ENCODE results near the gene ATG9A. TPM values are rescaled to one million over a fixed set of nuclear protein-coding genes. Genes with fewer than 3 reads are reported as not detected.

Gene ATG9A
- total and polyA plus RNA-seq, 7 experiments from 2014 or later, result 14.0 to 66.0 (median 53.5) TPM

DNA sequence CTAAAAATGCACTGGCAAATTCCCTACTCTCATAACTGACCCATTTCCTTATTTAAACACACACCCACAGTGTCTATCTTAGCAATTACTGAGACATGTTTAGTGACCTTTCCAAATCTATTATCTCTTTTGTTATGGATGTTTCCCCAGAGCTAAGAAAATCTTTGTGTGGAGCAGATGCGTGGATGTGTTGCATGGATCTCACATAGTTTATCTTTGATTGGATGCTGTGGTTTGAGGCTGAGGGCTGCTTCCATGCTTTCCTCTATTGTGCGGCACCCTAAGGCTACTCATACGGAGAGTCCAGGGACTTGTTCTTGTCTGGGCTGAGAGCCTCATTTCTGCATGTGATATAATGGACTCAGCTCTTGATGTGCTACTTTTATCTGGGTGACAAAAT is 4.9 kb upstream of the ATG9A start:
- Mint-ChIP-seq H3K27ac (peak overlapping the region in 4 of 9 donors; percentile 25 to 74 (median 48)), H3K9me3 (peaks cover 0 to 3% (median 0%) of the 10 kb centered on the region in 11 donors), H3K27me3 (no peaks in the 10 kb centered on the region), H3K4me1 (peaks cover 16 to 59% (median 49%) of the 10 kb centered on the region in 7 donors), H3K4me3 (peak overlapping the region in 2 of 10 donors; percentile 22 to 32), H3K36me3 (peaks cover 27 to 61% (median 43%) of the 10 kb centered on the region in 5 donors)
- Histone ChIP-seq H3K4me1 (ENCODE audit: control insufficient read depth in 2 of 2, insufficient read depth in 2 of 2, low read length in 2 of 2) (peaks cover 6 to 8% of the 10 kb centered on the region in 2 donors), H3K4me3 (ENCODE audit: low read length) (no peak overlapping the region), H3K36me3 (ENCODE audit: control insufficient read depth in 2 of 3, insufficient read depth in 3 of 3, low read length in 3 of 3) (peaks cover 21 to 72% (median 40%) of the 10 kb centered on the region in 3 experiments), H3K27ac (ENCODE audit: low read depth, low read length) (no peak overlapping the region), H3K9me3 (ENCODE audit: control insufficient read depth in 2 of 3, low read length in 3 of 3) (no peaks in the 10 kb centered on the region), H3K27me3 (ENCODE audit: control insufficient read depth in 2 of 2, insufficient read depth in 2 of 2, low read length in 2 of 2) (no peaks in the 10 kb centered on the region)
- DNase-seq (no peak), ATAC-seq (no peak)
- intact Hi-C loops (cut with micrococcal nuclease), result no loop called here
- POLR2A ChIA-PET, result interaction anchor here (0.8 to 21.0 kb wide), 3 partner anchors 15 to 75 kb away, joined by 3 to 575 read pairs (median 4); partner anchors contain the start of genes CNPPD1, GLB1L, STK16 and TUBA4A
- CTCF ChIA-PET, result interaction anchor here (0.6 to 1.2 kb wide), 2 partner anchors 22 to 61 kb away, joined by 3 to 4 read pairs; no protein-coding TSS in a partner anchor

GRCh38 chr2:219230059-219230540 is 664 bp upstream of the ATG9A start:
- H3K27ac Mint-ChIP-seq, result peak overlapping the region; percentile 96 to 100 (median 96)
- CTCF ChIA-PET, result interaction anchor here (0.7 to 3.3 kb wide), 8 partner anchors 9 to 71 kb away, joined by 3 to 14 read pairs (median 4); partner anchors contain the start of genes GLB1L, STK16 and TUBA4A

DNA sequence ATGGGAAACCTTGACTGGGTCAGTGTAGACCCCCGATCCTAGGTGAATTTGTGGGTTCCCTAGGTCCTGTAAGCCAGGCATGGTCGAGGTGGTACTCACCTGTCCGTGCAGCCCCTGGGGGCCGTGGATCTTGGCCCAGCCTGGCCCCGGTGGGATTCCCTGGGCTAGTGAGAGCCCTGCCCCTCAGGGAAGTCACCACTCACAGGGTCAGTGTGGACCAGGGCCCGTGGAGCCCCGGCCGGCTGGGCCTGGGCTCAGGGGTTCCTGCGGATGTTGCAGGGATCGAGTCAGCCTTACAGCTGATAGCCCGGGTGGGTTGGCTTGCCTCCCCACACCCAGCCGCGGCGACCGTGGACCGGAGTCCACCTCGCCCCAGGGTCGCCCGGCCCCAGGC is 528 bp downstream of the ATG9A start:
- peaks cover 25 to 58% (median 28%) of the 10 kb centered on the region in 3 experiments for H3K36me3 ChIP-seq (ENCODE audit: control insufficient read depth in 2 of 3, insufficient read depth in 3 of 3, low read length in 3 of 3)
- intact Hi-C loops (cut with micrococcal nuclease), result loop anchor here (1.0 to 5.0 kb wide), 14 partner anchors 10 to 661 kb away; partner anchors contain the start of genes DNAJB2 (in 2 of the 2), GLB1L (in 2 of the 2), NHEJ1 (in 2 of the 2) and STK16 (in 2 of the 2)
- H3K9me3 Mint-ChIP-seq, result peaks cover 0 to 4% (median 0%) of the 10 kb centered on the region in 11 donors
- H3K4me3 ChIP-seq (ENCODE audit: low read length), result peak overlapping the region; percentile 80
- DNase-seq (peak in 1 of 9 donors; percentile 19), ATAC-seq (no peak)
- peaks cover 17 to 22% of the 10 kb centered on the region in 2 donors for H3K4me1 ChIP-seq (ENCODE audit: control insufficient read depth in 2 of 2, insufficient read depth in 2 of 2, low read length in 2 of 2)
- peak overlapping the region; percentile 79 to 100 (median 98) for H3K4me3 Mint-ChIP-seq
- H3K27ac Mint-ChIP-seq, result peak overlapping the region; percentile 21 to 99 (median 86)
- H3K27me3 Mint-ChIP-seq, result no peaks in the 10 kb centered on the region
- peaks cover 27 to 77% (median 63%) of the 10 kb centered on the region in 7 donors for H3K4me1 Mint-ChIP-seq
- H3K27ac ChIP-seq (ENCODE audit: low read depth, low read length), result peak overlapping the region; percentile 90
- H3K27me3 ChIP-seq (ENCODE audit: control insufficient read depth in 2 of 2, insufficient read depth in 2 of 2, low read length in 2 of 2), result no peaks in the 10 kb centered on the region
- peaks cover 16 to 43% (median 34%) of the 10 kb centered on the region in 5 donors for H3K36me3 Mint-ChIP-seq
- POLR2A ChIA-PET, result interaction anchor here (0.7 to 21.0 kb wide), 18 partner anchors 9 to 159 kb away, joined by 3 to 575 read pairs (median 7); partner anchors contain the start of genes ABCB6, CNPPD1, DNAJB2 and DNPEP
- H3K9me3 ChIP-seq (ENCODE audit: control insufficient read depth in 2 of 3, low read length in 3 of 3), result no peaks in the 10 kb centered on the region
- CTCF ChIA-PET, result interaction anchor here (1.0 to 3.3 kb wide), 5 partner anchors 18 to 64 kb away, joined by 3 to 14 read pairs (median 3); partner anchors contain the start of gene TUBA4A

More at GRCh38 chr2:219230059-219230540, 664 bp upstream of the ATG9A start:
- peaks cover 34 to 84% (median 71%) of the 10 kb centered on the region in 7 donors for H3K4me1 Mint-ChIP-seq
- DNase-seq, result peak in 2 of 9 donors; percentile 44 to 58
- H3K27me3 ChIP-seq (ENCODE audit: control insufficient read depth in 2 of 2, insufficient read depth in 2 of 2, low read length in 2 of 2), result no peaks in the 10 kb centered on the region
- H3K9me3 Mint-ChIP-seq, result peaks cover 0 to 5% (median 0%) of the 10 kb centered on the region in 11 donors
- H3K4me3 Mint-ChIP-seq, result peak overlapping the region; percentile 94 to 100 (median 98)
- H3K4me1 ChIP-seq (ENCODE audit: control insufficient read depth in 2 of 2, insufficient read depth in 2 of 2, low read length in 2 of 2), result peaks cover 17 to 22% of the 10 kb centered on the region in 2 donors
- POLR2A ChIA-PET, result interaction anchor here (0.7 to 21.0 kb wide), 18 partner anchors 9 to 158 kb away, joined by 3 to 575 read pairs (median 7); partner anchors contain the start of genes ABCB6, CNPPD1, DNAJB2 and GLB1L
- H3K4me3 ChIP-seq (ENCODE audit: low read length), result peak overlapping the region; percentile 80
- peaks cover 20 to 58% (median 28%) of the 10 kb centered on the region in 3 experiments for H3K36me3 ChIP-seq (ENCODE audit: control insufficient read depth in 2 of 3, insufficient read depth in 3 of 3, low read length in 3 of 3)
- peak overlapping the region; percentile 90 for H3K27ac ChIP-seq (ENCODE audit: low read depth, low read length)
- H3K9me3 ChIP-seq (ENCODE audit: control insufficient read depth in 2 of 3, low read length in 3 of 3), result no peaks in the 10 kb centered on the region
- peaks cover 22 to 42% (median 35%) of the 10 kb centered on the region in 5 donors for H3K36me3 Mint-ChIP-seq
- no peak for ATAC-seq
- intact Hi-C loops (cut with micrococcal nuclease), result no loop called here
- no peaks in the 10 kb centered on the region for H3K27me3 Mint-ChIP-seq

DNA sequence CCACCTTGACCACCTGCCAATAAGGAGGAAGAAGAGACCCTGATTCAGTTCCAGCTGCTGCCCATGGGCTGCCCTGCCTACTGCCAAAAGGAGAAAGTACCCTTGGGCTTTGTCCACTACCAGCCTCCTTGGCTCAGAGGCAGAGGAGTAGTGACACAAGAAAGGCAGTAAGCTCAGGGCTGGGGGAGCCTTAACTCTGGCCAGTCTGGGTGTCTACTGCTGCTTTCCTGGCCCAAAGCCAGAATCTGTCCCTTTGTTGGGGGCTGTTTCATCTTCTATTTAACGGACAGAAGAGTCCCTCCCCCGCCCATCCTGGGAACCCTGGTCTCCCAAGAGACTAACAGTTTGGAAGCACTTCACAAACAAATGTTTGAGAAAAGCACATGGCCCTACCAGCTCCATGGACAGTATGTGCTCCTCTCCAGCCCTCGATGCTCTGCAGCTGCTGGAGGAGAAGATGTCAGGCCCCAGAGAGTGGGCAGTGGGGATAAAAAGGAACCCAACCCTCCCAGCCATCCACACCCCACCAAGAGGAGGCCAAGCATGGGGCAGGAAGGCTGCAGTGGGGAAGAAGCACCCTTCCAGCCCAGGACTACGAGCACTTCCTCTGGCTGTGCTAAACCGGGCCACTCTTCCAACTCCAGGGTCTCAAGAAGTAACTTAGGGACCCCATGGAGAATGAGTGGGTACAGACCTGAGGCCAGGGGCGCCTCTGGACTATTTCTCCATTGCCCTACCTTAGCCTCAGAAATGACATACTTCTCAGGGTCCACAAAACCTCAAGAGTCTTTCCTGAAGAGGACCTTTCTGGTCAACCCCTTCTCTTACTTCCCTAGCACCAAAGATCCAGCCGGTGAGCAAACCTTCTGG is 1.2 kb downstream of the ATG9A start:
- no peaks in the 10 kb centered on the region for H3K27me3 ChIP-seq (ENCODE audit: control insufficient read depth in 2 of 2, insufficient read depth in 2 of 2, low read length in 2 of 2)
- H3K9me3 ChIP-seq (ENCODE audit: control insufficient read depth in 2 of 3, low read length in 3 of 3), result no peaks in the 10 kb centered on the region
- H3K27me3 Mint-ChIP-seq, result no peaks in the 10 kb centered on the region
- CTCF ChIA-PET, result interaction anchor here (0.6 to 3.3 kb wide), 7 partner anchors 11 to 520 kb away, joined by 3 to 14 read pairs (median 3); no protein-coding TSS in a partner anchor
- H3K4me3 ChIP-seq (ENCODE audit: low read length), result peak overlapping the region; percentile 80
- no peak for ATAC-seq
- intact Hi-C loops (cut with micrococcal nuclease), result loop anchor here in 1 of 2 donors (5.0 kb wide), 1 partner anchor 159 kb away; the partner anchor contains the start of gene DNPEP
- peak overlapping the region; percentile 90 for H3K27ac ChIP-seq (ENCODE audit: low read depth, low read length)
- H3K9me3 Mint-ChIP-seq, result peaks cover 0 to 4% (median 0%) of the 10 kb centered on the region in 11 donors
- POLR2A ChIA-PET, result interaction anchor here (0.7 to 21.0 kb wide), 21 partner anchors 9 to 167 kb away, joined by 3 to 575 read pairs (median 6); partner anchors contain the start of genes ABCB6, CNPPD1, DNAJB2 and GLB1L
- peaks cover 27 to 58% (median 27%) of the 10 kb centered on the region in 3 experiments for H3K36me3 ChIP-seq (ENCODE audit: control insufficient read depth in 2 of 3, insufficient read depth in 3 of 3, low read length in 3 of 3)
- peak overlapping the region; percentile 79 to 100 (median 98) for H3K4me3 Mint-ChIP-seq
- no peak for DNase-seq
- H3K4me1 Mint-ChIP-seq, result peaks cover 23 to 71% (median 57%) of the 10 kb centered on the region in 7 donors
- peaks cover 17 to 22% of the 10 kb centered on the region in 2 donors for H3K4me1 ChIP-seq (ENCODE audit: control insufficient read depth in 2 of 2, insufficient read depth in 2 of 2, low read length in 2 of 2)
- H3K27ac Mint-ChIP-seq, result peak overlapping the region in 8 of 9 donors; percentile 21 to 99 (median 85)
- peaks cover 9 to 42% (median 37%) of the 10 kb centered on the region in 5 donors for H3K36me3 Mint-ChIP-seq

GRCh38 chr2:219225350-219225749 is 4.1 kb downstream of the ATG9A start:
- Histone ChIP-seq H3K27me3 (ENCODE audit: control insufficient read depth in 2 of 2, insufficient read depth in 2 of 2, low read length in 2 of 2) (no peaks in the 10 kb centered on the region), H3K27ac (ENCODE audit: low read depth, low read length) (no peak overlapping the region), H3K9me3 (ENCODE audit: control insufficient read depth in 2 of 3, low read length in 3 of 3) (no peaks in the 10 kb centered on the region), H3K4me1 (ENCODE audit: control insufficient read depth in 2 of 2, insufficient read depth in 2 of 2, low read length in 2 of 2) (peaks cover 9 to 16% of the 10 kb centered on the region in 2 donors), H3K36me3 (ENCODE audit: control insufficient read depth in 2 of 3, insufficient read depth in 3 of 3, low read length in 3 of 3) (peaks cover 26 to 70% (median 29%) of the 10 kb centered on the region in 3 experiments), H3K4me3 (ENCODE audit: low read length) (no peak overlapping the region)
- Mint-ChIP-seq H3K4me1 (peaks cover 18 to 48% (median 36%) of the 10 kb centered on the region in 7 donors), H3K4me3 (peak overlapping the region in 1 of 10 donors; percentile 19), H3K36me3 (peaks cover 8 to 37% (median 27%) of the 10 kb centered on the region in 5 donors), H3K27ac (peak overlapping the region in 3 of 9 donors; percentile 6 to 84 (median 36)), H3K27me3 (no peaks in the 10 kb centered on the region), H3K9me3 (peaks cover 0 to 4% (median 0%) of the 10 kb centered on the region in 11 donors)
- ATAC-seq, result no peak
- DNase-seq, result no peak
- intact Hi-C loops (cut with micrococcal nuclease), result loop anchor here in 1 of 2 donors (5.0 kb wide), 1 partner anchor 162 kb away; the partner anchor contains the start of gene DNPEP
- ChIA-PET POLR2A (interaction anchor here (1.5 kb wide), 1 partner anchor 19 kb away, joined by 3 read pairs; no protein-coding TSS in a partner anchor), CTCF (no interaction called here)

Data from naive thymus-derived CD4-positive, alpha-beta T cell (primary cell).